Karpas-422 (cell line): ENCODE results near the gene DPH1. TPM values are rescaled to one million over a fixed set of nuclear protein-coding genes. Genes with fewer than 3 reads are reported as not detected.

Experiments used
- DNase-seq: peaks from one replicate; pipeline ENCODE4 v3.0.0-alpha.2; 2015
- H2AFZ ChIP-seq: fragments of 200-600 bp; sonication (generic); 2 replicates; pipeline ENCODE4 v1.6.1; 2014; ENCODE audit warnings: antibody characterized with exemption, low read length, mixed read lengths
- H3K27ac ChIP-seq: fragments of 200-600 bp; sonication (generic); 2 replicates; pipeline ENCODE4 v1.5.1; 2014; ENCODE audit warnings: mild to moderate bottlenecking, low read length, moderate library complexity
- H3K27me3 ChIP-seq: fragments of 200-600 bp; sonication (generic); 2 replicates; pipeline ENCODE4 v1.6.1; 2014; ENCODE audit warnings: low read length, mixed read lengths
- H3K36me3 ChIP-seq: fragments of 200-600 bp; sonication (generic); 2 replicates; pipeline ENCODE4 v1.6.1; 2014; ENCODE audit warnings: low read length, mixed read lengths; ENCODE audit not compliant: insufficient read depth
- H3K4me1 ChIP-seq: fragments of 200-600 bp; sonication (generic); 2 replicates; pipeline ENCODE4 v1.6.1; 2014; ENCODE audit warnings: mild to moderate bottlenecking, low read length, mixed read lengths
- H3K4me2 ChIP-seq: fragments of 200-600 bp; sonication (generic); 2 replicates; pipeline ENCODE4 v1.6.1; 2014; ENCODE audit warnings: low read length, low read depth, mild to moderate bottlenecking; ENCODE audit not compliant: poor library complexity, severe bottlenecking
- H3K4me3 ChIP-seq: fragments of 200-600 bp; sonication (generic); 2 replicates; pipeline ENCODE4 v1.5.1; 2014; ENCODE audit warnings: mild to moderate bottlenecking, antibody characterized with exemption, low read length, mixed read lengths
- H3K79me2 ChIP-seq: fragments of 200-600 bp; sonication (generic); 2 replicates; pipeline ENCODE4 v1.6.1; 2014; ENCODE audit warnings: mild to moderate bottlenecking, low read length, mixed read lengths
- H3K9ac ChIP-seq: fragments of 200-600 bp; sonication (generic); 2 replicates; pipeline ENCODE4 v1.6.0; 2014; ENCODE audit warnings: low read length
- H3K9me2 ChIP-seq: fragments of 200-600 bp; sonication (generic), shearing (Covaris generic); replicated peaks from 2 replicates; pipeline ENCODE4 v1.6.0; 2014; ENCODE audit warnings: mild to moderate bottlenecking, low read length, moderate library complexity; ENCODE audit not compliant: insufficient read depth
- H3K9me3 ChIP-seq: fragments of 300-700, 200-600 bp; sonication (generic); 2 replicates; pipeline ENCODE4 v1.6.1; 2014; ENCODE audit warnings: low read length, mixed read lengths
- H4K20me1 ChIP-seq: fragments of 200-600 bp; sonication (generic); 2 replicates; pipeline ENCODE4 v1.6.1; 2014; ENCODE audit warnings: mild to moderate bottlenecking, antibody characterized with exemption, low read length, low read depth; ENCODE audit not compliant: insufficient read depth
- total RNA-seq: library from RNA; depleted of rRNA; stranded (reverse); fragments of >200 nt; shearing (Covaris generic); gene quantifications from 2 replicates; pipeline ENCODE4 v1.2.3, GENCODE V29; 2014; ENCODE audit warnings: low replicate concordance

Gene DPH1
- total RNA-seq, 1 experiment from 2014 or later: 37.5 TPM

- no peaks in the 10 kb centered on the region for H3K79me2 ChIP-seq
- peak; percentile 89 for DNase-seq
Observed at GRCh38 chr17:2063261-2064146, 33.6 kb downstream of the DPH1 start.

DNA sequence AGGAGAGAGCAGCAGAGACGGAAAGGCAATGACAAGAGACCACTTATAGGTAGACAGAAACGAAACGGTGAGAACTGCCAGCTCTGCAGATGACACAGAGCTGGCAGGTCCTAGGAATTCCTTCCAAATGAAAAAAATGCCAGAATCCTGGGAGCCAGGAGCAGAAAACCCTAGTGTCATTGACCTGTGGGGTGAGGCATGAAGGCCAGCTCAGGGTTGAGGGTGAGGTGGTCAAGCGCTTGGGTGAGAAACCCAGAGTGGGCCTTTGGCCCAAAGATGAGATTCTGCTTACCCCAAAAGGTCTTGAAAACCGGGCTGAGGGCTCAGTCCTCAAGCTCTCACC lies 34.2 kb downstream of the DPH1 start:
- Histone ChIP-seq H2AFZ (no peak overlapping the region), H3K36me3 (no peaks in the 10 kb centered on the region; the same call in 1 of the 2 replicates), H3K27me3 (no peaks in the 10 kb centered on the region)

More at GRCh38 chr17:2063261-2064146, 33.6 kb downstream of the DPH1 start:
- H2AFZ ChIP-seq: no peak overlapping the region
- peak overlapping the region; percentile 53 for H3K4me3 ChIP-seq
- H3K36me3 ChIP-seq: no peaks in the 10 kb centered on the region; the same call in 1 of the 2 replicates
- H3K9me3 ChIP-seq: no peaks in the 10 kb centered on the region
- no peaks in the 10 kb centered on the region for H3K27me3 ChIP-seq
- H3K4me2 ChIP-seq: peak overlapping the region; percentile 68
- peak overlapping the region; percentile 93 for H3K27ac ChIP-seq
- H3K9ac ChIP-seq: peak overlapping the region; percentile 72
- H4K20me1 ChIP-seq: peaks cover 26% of the 10 kb centered on the region; the same call in 1 of the 2 replicates
- H3K9me2 ChIP-seq: no peaks in the 10 kb centered on the region
- peaks cover 50% of the 10 kb centered on the region for H3K4me1 ChIP-seq

GRCh38 chr17:2064520-2064971 lies 34.6 kb downstream of the DPH1 start:
- peak overlapping the region; percentile 93 for H3K27ac ChIP-seq
- no peak overlapping the region for H2AFZ ChIP-seq
- no peaks in the 10 kb centered on the region for H3K9me2 ChIP-seq
- H3K9me3 ChIP-seq: no peaks in the 10 kb centered on the region
- no peaks in the 10 kb centered on the region; the same call in 1 of the 2 replicates for H3K36me3 ChIP-seq
- H3K4me1 ChIP-seq: peaks cover 40% of the 10 kb centered on the region
- peak overlapping the region; percentile 72 for H3K9ac ChIP-seq
- H4K20me1 ChIP-seq: peaks cover 19% of the 10 kb centered on the region; the same call in 1 of the 2 replicates
- H3K79me2 ChIP-seq: no peaks in the 10 kb centered on the region
- H3K4me3 ChIP-seq: peak overlapping the region; percentile 53
- H3K4me2 ChIP-seq: peak overlapping the region; percentile 68
- DNase-seq: peak; percentile 84
- H3K27me3 ChIP-seq: no peaks in the 10 kb centered on the region

More for the DNA sequence above, 34.2 kb downstream of the DPH1 start:
- peaks cover 44% of the 10 kb centered on the region for H3K4me1 ChIP-seq
- H3K4me3 ChIP-seq: peak overlapping the region; percentile 53
- H3K4me2 ChIP-seq: peak overlapping the region; percentile 68
- H4K20me1 ChIP-seq: peaks cover 24% of the 10 kb centered on the region; the same call in 1 of the 2 replicates
- H3K9ac ChIP-seq: peak overlapping the region; percentile 72
- peak overlapping the region; percentile 93 for H3K27ac ChIP-seq
- no peaks in the 10 kb centered on the region for H3K9me2 ChIP-seq
- H3K79me2 ChIP-seq: no peaks in the 10 kb centered on the region
- H3K9me3 ChIP-seq: no peaks in the 10 kb centered on the region
- DNase-seq: no peak

GRCh38 chr17:2064980-2065785 lies 35.2 kb downstream of the DPH1 start:
- Histone ChIP-seq H3K27ac (peak overlapping the region; percentile 93), H3K27me3 (no peaks in the 10 kb centered on the region), H3K4me3 (peak overlapping the region; percentile 53), H3K4me1 (peaks cover 40% of the 10 kb centered on the region), H4K20me1 (peaks cover 13% of the 10 kb centered on the region; the same call in 1 of the 2 replicates), H3K79me2 (no peaks in the 10 kb centered on the region), H3K4me2 (peak overlapping the region; percentile 68), H3K9ac (peak overlapping the region; percentile 72), H3K36me3 (no peaks in the 10 kb centered on the region; the same call in 1 of the 2 replicates), H2AFZ (no peak overlapping the region), H3K9me2 (no peaks in the 10 kb centered on the region), H3K9me3 (no peaks in the 10 kb centered on the region)
- peak; percentile 88 for DNase-seq

GRCh38 chr17:2065949-2066400 lies 36.0 kb downstream of the DPH1 start:
- Histone ChIP-seq H3K9ac (peak overlapping the region; percentile 72), H2AFZ (no peak overlapping the region), H3K36me3 (no peaks in the 10 kb centered on the region; the same call in 1 of the 2 replicates), H3K79me2 (no peaks in the 10 kb centered on the region), H3K9me2 (no peaks in the 10 kb centered on the region), H3K4me2 (peak overlapping the region; percentile 68), H3K27ac (peak overlapping the region; percentile 93), H3K4me3 (peak overlapping the region; percentile 53; the same call in 1 of the 2 replicates), H3K4me1 (peaks cover 46% of the 10 kb centered on the region), H4K20me1 (peaks cover 12% of the 10 kb centered on the region; the same call in 1 of the 2 replicates), H3K27me3 (no peaks in the 10 kb centered on the region), H3K9me3 (no peaks in the 10 kb centered on the region)
- no peak for DNase-seq

DNA sequence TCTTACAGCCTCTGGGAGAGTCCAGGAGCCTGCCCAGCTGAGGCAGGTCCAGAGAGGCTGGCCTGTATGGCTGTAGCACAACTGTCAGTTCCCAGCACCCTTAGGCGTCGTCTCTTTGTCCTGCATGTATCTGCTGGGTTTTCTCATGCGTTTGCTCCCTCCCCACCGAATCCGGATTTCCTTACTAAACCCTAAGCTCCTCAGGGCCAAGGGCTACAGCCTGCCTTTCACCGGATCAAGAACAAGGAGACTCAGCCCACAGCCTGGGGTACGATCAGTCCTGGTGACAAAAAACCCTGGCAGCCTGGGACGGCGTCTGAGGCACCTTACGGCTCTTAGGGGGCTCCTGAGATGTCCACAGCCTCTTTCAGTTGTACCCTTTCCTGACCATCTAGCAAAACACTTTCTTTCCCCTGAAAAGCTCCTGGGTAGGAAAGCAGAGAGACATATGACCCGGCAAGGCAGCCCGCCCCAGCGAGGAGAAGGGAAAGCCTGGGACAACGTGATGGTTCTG lies 37.2 kb downstream of the DPH1 start:
- Histone ChIP-seq H3K9me2 (no peaks in the 10 kb centered on the region), H3K36me3 (no peaks in the 10 kb centered on the region), H3K27ac (no peak overlapping the region), H3K27me3 (no peaks in the 10 kb centered on the region), H3K4me2 (no peak overlapping the region), H4K20me1 (peaks cover 7% of the 10 kb centered on the region; the same call in 1 of the 2 replicates), H3K4me3 (no peak overlapping the region), H3K4me1 (peaks cover 48% of the 10 kb centered on the region), H3K9ac (no peak overlapping the region), H3K79me2 (no peaks in the 10 kb centered on the region), H2AFZ (no peak overlapping the region), H3K9me3 (no peaks in the 10 kb centered on the region)
- no peak for DNase-seq

GRCh38 chr17:2067608-2068024 lies 37.7 kb downstream of the DPH1 start:
- Histone ChIP-seq H3K36me3 (no peaks in the 10 kb centered on the region), H3K27me3 (no peaks in the 10 kb centered on the region), H3K9me3 (no peaks in the 10 kb centered on the region), H3K4me2 (no peak overlapping the region), H3K9ac (no peak overlapping the region), H3K4me3 (no peak overlapping the region), H3K79me2 (no peaks in the 10 kb centered on the region), H3K27ac (no peak overlapping the region), H3K9me2 (no peaks in the 10 kb centered on the region), H2AFZ (no peak overlapping the region), H3K4me1 (peaks cover 46% of the 10 kb centered on the region), H4K20me1 (peaks cover 7% of the 10 kb centered on the region; the same call in 1 of the 2 replicates)
- DNase-seq: no peak
